Measurements from ENCODE around the gene PTPRD. TPM values are rescaled to one million over a fixed set of nuclear protein-coding genes. Genes with fewer than 3 reads are reported as not detected.

PTPRD gene
- total and polyA plus RNA-seq, 2 of the 4 experiments (the other 2 are of a cell fraction): 0.07 to 0.18 TPM

GRCh38 chr9:8757881-8758280, 1854.9 kb downstream of the PTPRD start:
- H3K4ac ChIP-seq (ENCODE audit: low read depth, low read length): no peak overlapping the region
- no TSS peak for BruUV-seq (replicated peaks)
- CTCF ChIA-PET: no interaction called here

More at GRCh38 chr9:8757881-8758280, 1854.9 kb downstream of the PTPRD start:
- in situ Hi-C loops (cut with MboI; ENCODE audit: low sequenced_read_pairs): no loop called here
- Histone ChIP-seq H2AK5ac (ENCODE audit: low read depth, low read length) (no peak overlapping the region), H2AFZ (replicated peaks; ENCODE audit: low read length, poor library complexity) (no peak overlapping the region), H4K20me1 (ENCODE audit: insufficient read depth, low read length) (no peaks in the 10 kb centered on the region), H3K56ac (ENCODE audit: extremely low read depth, insufficient read depth, low read length) (no peak overlapping the region), H2BK120ac (ENCODE audit: low read depth, low read length) (no peak overlapping the region), H3K27ac (ENCODE audit: insufficient read depth, low read length) (no peak overlapping the region), H3K14ac (replicated peaks; ENCODE audit: low read depth, low read length) (no peak overlapping the region), H3K9me1 (ENCODE audit: insufficient read depth, low read length) (no peaks in the 10 kb centered on the region), H3K4me2 (ENCODE audit: low read depth, low read length) (no peak overlapping the region), H2BK5ac (ENCODE audit: low read depth, low read length, poor library complexity, severe bottlenecking) (no peak overlapping the region), H2BK20ac (ENCODE audit: low read depth, low read length) (no peak overlapping the region), H3K79me1 (ENCODE audit: low read depth in 1 of 2, low read length in 2 of 2) (no peaks in the 10 kb centered on the region), H3K4me3 (ENCODE audit: insufficient read depth, low read depth, low read length) (no peak overlapping the region), H3K36me3 (ENCODE audit: control insufficient read depth, insufficient read depth, low read length) (no peaks in the 10 kb centered on the region), H4K91ac (ENCODE audit: insufficient read depth, low read depth, low read length) (no peak overlapping the region), H3K9ac (ENCODE audit: low read depth, low read length) (no peak overlapping the region), H4K8ac (ENCODE audit: low read depth in 2 of 2, low read length in 2 of 2) (no peak overlapping the region), H3K23ac (ENCODE audit: low read depth, low read length) (no peak overlapping the region), H3K18ac (ENCODE audit: low read depth, low read length) (no peak overlapping the region), H4K5ac (ENCODE audit: low read depth, low read length) (no peak overlapping the region), H2AK9ac (replicated peaks; ENCODE audit: low read depth, low read length, poor library complexity) (no peak overlapping the region), H2BK15ac (ENCODE audit: low read depth, low read length) (no peak overlapping the region), H3K27me3 (ENCODE audit: control insufficient read depth, insufficient read depth, low read length) (no peaks in the 10 kb centered on the region), H3K9me3 (ENCODE audit: control insufficient read depth, insufficient read depth, low read length) (no peaks in the 10 kb centered on the region), H3K4me1 (ENCODE audit: control insufficient read depth, insufficient read depth, low read length) (no peaks in the 10 kb centered on the region)
- POLR2A ChIA-PET (ENCODE audit: unreplicated experiment): no interaction called here
- no CpG with 5 or more reads among the region's 2 CpGs for WGBS, 2 experiments (ENCODE audit: extremely low coverage in 2 of 2, insufficient read length in 1 of 2)
- no peak for ATAC-seq (ENCODE audit: low read depth)
- TF ChIP-seq MAZ (IDR thresholded peaks at IDR 0.05; ENCODE audit: borderline replicate concordance, low read depth, low read length): no peak
- TF ChIP-seq RAD21 (IDR thresholded peaks at IDR 0.05; ENCODE audit: low read length): no peak
- TF ChIP-seq MAFK (IDR thresholded peaks at IDR 0.05; ENCODE audit: low read depth, low read length): no peak
- TF ChIP-seq POLR2A (IDR thresholded peaks at IDR 0.05; ENCODE audit: low read depth, low read length): no peak
- TF ChIP-seq SMC3 (IDR thresholded peaks at IDR 0.05; ENCODE audit: low read depth, low read length): no peak
- no peak for TF ChIP-seq RFX5 (IDR thresholded peaks at IDR 0.05; ENCODE audit: low read depth, low read length)
- no peak for TF ChIP-seq CEBPB (IDR thresholded peaks at IDR 0.05; ENCODE audit: low read depth, low read length)
- TF ChIP-seq MXI1 (IDR thresholded peaks at IDR 0.05; ENCODE audit: borderline replicate concordance, low read depth, low read length): no peak
- no peak for TF ChIP-seq BHLHE40 (IDR thresholded peaks at IDR 0.05; ENCODE audit: low read depth, low read length)
- TF ChIP-seq USF2 (IDR thresholded peaks at IDR 0.05; ENCODE audit: low read depth, low read length): no peak
- no peak for TF ChIP-seq CHD1 (IDR thresholded peaks at IDR 0.05; ENCODE audit: low read depth, low read length)
- TF ChIP-seq FOS (IDR thresholded peaks at IDR 0.05; ENCODE audit: low read depth, low read length): no peak
- TF ChIP-seq, protein P1, sequence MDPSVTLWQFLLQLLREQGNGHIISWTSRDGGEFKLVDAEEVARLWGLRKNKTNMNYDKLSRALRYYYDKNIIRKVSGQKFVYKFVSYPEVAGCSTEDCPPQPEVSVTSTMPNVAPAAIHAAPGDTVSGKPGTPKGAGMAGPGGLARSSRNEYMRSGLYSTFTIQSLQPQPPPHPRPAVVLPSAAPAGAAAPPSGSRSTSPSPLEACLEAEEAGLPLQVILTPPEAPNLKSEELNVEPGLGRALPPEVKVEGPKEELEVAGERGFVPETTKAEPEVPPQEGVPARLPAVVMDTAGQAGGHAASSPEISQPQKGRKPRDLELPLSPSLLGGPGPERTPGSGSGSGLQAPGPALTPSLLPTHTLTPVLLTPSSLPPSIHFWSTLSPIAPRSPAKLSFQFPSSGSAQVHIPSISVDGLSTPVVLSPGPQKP (IDR thresholded peaks at IDR 0.05; ENCODE audit: borderline replicate concordance, low read depth, low read length): no peak
- dilution Hi-C loops (cut with HindIII; ENCODE audit: low sequenced_read_pairs, unreplicated experiment): no loop called here
- intact Hi-C loops (cut with micrococcal nuclease): no loop called here
- DNase-seq: no peak
